Measurements from ENCODE around the gene AGTPBP1. TPM values are rescaled to one million over a fixed set of nuclear protein-coding genes. Genes with fewer than 3 reads are reported as not detected.

The AGTPBP1 gene
- total and polyA plus RNA-seq, 9 of the 15 experiments (the other 6 are each of a cell fraction or from before 2014, with no cell fraction given): 1.4 to 7.9 (median 4.6) TPM

DNA sequence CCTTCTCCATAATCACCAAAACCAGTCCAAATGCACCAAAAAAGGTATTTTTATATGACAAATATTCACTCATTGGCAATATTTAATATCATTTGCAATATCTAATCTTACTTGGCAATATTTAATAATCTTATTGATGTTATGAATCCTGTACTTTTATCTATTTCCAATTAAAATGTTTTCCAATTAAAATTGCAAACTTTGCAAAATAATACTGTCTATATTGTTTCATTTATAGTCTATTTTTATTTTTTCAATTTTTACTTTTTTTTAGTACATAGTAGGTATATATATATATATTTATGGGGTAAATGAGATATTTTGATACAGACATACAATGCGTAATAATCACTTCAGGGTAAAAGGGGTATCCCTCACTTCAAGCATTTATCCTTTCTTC, 109.9 kb downstream of the AGTPBP1 start:
- H3K4me3 ChIP-seq: no peak overlapping the region
- BruUV-seq (replicated peaks): no TSS peak
- H3K36me3 ChIP-seq (ENCODE audit: control insufficient read depth, insufficient read depth, low read length): no peaks in the 10 kb centered on the region
- H3K9ac ChIP-seq (ENCODE audit: insufficient read depth in 1 of 2, low read depth in 2 of 2, low read length in 2 of 2): no peak overlapping the region
- FAIRE-seq (no peak), DNase-seq (ENCODE audit: extremely low read depth in 1 of 4, low spot score in 3 of 4) (no peak), ATAC-seq (no peak)
- in situ Hi-C loops (cut with MboI): no loop called here
- ChIA-PET POLR2A (interaction anchor here (0.6 kb wide), 1 partner anchor 22 kb away, joined by 3 read pairs; no protein-coding TSS in a partner anchor), CTCF (ENCODE audit: low intra/inter-chr PET ratio) (no interaction called here)
- intact Hi-C loops (cut with micrococcal nuclease): no loop called here
- no peaks in the 10 kb centered on the region for H3K27me3 ChIP-seq (ENCODE audit: control insufficient read depth in 2 of 2, insufficient read depth in 2 of 2, low read length in 2 of 2)
- 100% methylated on average over 1 of the region's 1 CpG for WGBS (ENCODE audit: insufficient coverage, low coverage, missing lambda C conversion rate)
- no peak overlapping the region for H3K4me2 ChIP-seq (ENCODE audit: insufficient read depth, low read length)
- H3K4me1 ChIP-seq (replicated peaks in 1 of 2; ENCODE audit: control insufficient read depth in 2 of 2, insufficient read depth in 2 of 2, low read length in 2 of 2): no peaks in the 10 kb centered on the region
- no peak overlapping the region for H2AFZ ChIP-seq (ENCODE audit: low read depth, low read length)
- H3K9me1 ChIP-seq (ENCODE audit: control insufficient read depth, insufficient read depth, low read length): no peaks in the 10 kb centered on the region
- H4K20me1 ChIP-seq (replicated peaks; ENCODE audit: control insufficient read depth, insufficient read depth, low read length): no peaks in the 10 kb centered on the region
- H3K79me2 ChIP-seq (ENCODE audit: control insufficient read depth, insufficient read depth, low read length): no peaks in the 10 kb centered on the region
- no peak overlapping the region for H3K27ac ChIP-seq (ENCODE audit: extremely low read depth, low read depth, low read length)
- TF ChIP-seq ZNF316 (IDR thresholded peaks at IDR 0.05) (peak; percentile 73; the same call in 1 of the 2 replicates), C11orf30 (IDR thresholded peaks at IDR 0.05; ENCODE audit: low read depth) (peak; percentile 53), SREBF2 (CRISPR knock-in tag; IDR thresholded peaks at IDR 0.05) (no peak), EZH2 (IDR thresholded peaks at IDR 0.05; ENCODE audit: borderline replicate concordance, low read depth, low read length) (no peak), MAFG (tag; conservative IDR thresholded peaks at IDR 0.05) (no peak), SNRNP70 (optimal IDR thresholded peaks at IDR 0.05; ENCODE audit: low read depth, low read length) (no peak)
- TF ChIP-seq, protein P1, sequence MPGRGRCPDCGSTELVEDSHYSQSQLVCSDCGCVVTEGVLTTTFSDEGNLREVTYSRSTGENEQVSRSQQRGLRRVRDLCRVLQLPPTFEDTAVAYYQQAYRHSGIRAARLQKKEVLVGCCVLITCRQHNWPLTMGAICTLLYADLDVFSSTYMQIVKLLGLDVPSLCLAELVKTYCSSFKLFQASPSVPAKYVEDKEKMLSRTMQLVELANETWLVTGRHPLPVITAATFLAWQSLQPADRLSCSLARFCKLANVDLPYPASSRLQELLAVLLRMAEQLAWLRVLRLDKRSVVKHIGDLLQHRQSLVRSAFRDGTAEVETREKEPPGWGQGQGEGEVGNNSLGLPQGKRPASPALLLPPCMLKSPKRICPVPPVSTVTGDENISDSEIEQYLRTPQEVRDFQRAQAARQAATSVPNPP (IDR thresholded peaks at IDR 0.05; ENCODE audit: borderline replicate concordance, insufficient read depth, insufficient read length): no peak
- TF ChIP-seq, protein P2, sequence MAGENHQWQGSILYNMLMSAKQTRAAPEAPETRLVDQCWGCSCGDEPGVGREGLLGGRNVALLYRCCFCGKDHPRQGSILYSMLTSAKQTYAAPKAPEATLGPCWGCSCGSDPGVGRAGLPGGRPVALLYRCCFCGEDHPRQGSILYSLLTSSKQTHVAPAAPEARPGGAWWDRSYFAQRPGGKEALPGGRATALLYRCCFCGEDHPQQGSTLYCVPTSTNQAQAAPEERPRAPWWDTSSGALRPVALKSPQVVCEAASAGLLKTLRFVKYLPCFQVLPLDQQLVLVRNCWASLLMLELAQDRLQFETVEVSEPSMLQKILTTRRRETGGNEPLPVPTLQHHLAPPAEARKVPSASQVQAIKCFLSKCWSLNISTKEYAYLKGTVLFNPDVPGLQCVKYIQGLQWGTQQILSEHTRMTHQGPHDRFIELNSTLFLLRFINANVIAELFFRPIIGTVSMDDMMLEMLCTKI (IDR thresholded peaks at IDR 0.05; ENCODE audit: partially characterized antibody): no peak
- TF ChIP-seq, protein P3, sequence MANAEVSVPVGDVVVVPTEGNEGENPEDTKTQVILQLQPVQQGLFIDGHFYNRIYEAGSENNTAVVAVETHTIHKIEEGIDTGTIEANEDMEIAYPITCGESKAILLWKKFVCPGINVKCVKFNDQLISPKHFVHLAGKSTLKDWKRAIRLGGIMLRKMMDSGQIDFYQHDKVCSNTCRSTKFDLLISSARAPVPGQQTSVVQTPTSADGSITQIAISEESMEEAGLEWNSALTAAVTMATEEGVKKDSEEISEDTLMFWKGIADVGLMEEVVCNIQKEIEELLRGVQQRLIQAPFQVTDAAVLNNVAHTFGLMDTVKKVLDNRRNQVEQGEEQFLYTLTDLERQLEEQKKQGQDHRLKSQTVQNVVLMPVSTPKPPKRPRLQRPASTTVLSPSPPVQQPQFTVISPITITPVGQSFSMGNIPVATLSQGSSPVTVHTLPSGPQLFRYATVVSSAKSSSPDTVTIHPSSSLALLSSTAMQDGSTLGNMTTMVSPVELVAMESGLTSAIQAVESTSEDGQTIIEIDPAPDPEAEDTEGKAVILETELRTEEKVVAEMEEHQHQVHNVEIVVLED (CRISPR knock-in tag; IDR thresholded peaks at IDR 0.05): no peak
- TF ChIP-seq, protein P4, sequence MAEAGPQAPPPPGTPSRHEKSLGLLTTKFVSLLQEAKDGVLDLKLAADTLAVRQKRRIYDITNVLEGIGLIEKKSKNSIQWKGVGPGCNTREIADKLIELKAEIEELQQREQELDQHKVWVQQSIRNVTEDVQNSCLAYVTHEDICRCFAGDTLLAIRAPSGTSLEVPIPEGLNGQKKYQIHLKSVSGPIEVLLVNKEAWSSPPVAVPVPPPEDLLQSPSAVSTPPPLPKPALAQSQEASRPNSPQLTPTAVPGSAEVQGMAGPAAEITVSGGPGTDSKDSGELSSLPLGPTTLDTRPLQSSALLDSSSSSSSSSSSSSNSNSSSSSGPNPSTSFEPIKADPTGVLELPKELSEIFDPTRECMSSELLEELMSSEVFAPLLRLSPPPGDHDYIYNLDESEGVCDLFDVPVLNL (CRISPR knock-in tag; IDR thresholded peaks at IDR 0.05; ENCODE audit: low read depth): no peak
- H3K9me3 ChIP-seq (replicated peaks; ENCODE audit: control insufficient read depth, insufficient read depth, low read depth, low read length): no peaks in the 10 kb centered on the region

Measured in K562 (cell line).